OCI-LY7 (cell line): Measurements from ENCODE around the gene SYCP2.

ENCODE experiments used
- EZH2phosphoT487 ChIP-seq: fragments of 200-600 bp; sonication (generic); IDR thresholded peaks from 2 replicates; pipeline ENCODE4 v1.6.1; 2018; ENCODE audit warnings: low read depth, borderline replicate concordance, mild to moderate bottlenecking, mixed run types, antibody characterized with exemption, low read length, moderate library complexity, mixed read lengths
- TF ChIP-seq, protein P1 (sequence below): fragments of 200-600 bp; sonication (generic); conservative IDR thresholded peaks from 2 replicates; pipeline ENCODE4 v1.5.1; 2014; ENCODE audit warnings: mild to moderate bottlenecking, antibody characterized with exemption, low read length, moderate library complexity, mixed read lengths

DNA sequence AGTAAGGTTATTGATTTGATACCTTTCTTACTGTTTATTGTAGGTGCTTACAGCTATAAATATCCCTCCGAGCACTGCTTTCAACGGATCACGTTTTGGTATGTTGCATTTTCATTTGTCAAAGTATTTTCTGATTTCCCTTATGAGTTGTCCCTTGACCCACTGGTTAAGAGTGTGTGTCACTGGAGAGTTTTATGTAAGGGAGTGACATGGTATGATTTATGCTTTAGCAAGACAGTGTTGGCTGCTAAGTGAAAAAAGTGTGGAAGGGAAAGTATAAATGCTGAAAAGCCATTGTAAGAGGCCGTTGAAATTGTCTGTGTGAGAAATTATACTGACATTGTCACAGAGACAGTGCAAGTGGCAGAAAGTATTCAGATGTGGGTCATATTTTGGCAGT is 72.0 kb downstream of the SYCP2 start:
- TF ChIP-seq, protein P1, sequence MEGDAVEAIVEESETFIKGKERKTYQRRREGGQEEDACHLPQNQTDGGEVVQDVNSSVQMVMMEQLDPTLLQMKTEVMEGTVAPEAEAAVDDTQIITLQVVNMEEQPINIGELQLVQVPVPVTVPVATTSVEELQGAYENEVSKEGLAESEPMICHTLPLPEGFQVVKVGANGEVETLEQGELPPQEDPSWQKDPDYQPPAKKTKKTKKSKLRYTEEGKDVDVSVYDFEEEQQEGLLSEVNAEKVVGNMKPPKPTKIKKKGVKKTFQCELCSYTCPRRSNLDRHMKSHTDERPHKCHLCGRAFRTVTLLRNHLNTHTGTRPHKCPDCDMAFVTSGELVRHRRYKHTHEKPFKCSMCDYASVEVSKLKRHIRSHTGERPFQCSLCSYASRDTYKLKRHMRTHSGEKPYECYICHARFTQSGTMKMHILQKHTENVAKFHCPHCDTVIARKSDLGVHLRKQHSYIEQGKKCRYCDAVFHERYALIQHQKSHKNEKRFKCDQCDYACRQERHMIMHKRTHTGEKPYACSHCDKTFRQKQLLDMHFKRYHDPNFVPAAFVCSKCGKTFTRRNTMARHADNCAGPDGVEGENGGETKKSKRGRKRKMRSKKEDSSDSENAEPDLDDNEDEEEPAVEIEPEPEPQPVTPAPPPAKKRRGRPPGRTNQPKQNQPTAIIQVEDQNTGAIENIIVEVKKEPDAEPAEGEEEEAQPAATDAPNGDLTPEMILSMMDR, result no peak
- TF ChIP-seq EZH2phosphoT487, result no peak
